ENCODE results near the gene FOXN1. TPM values are rescaled to one million over a fixed set of nuclear protein-coding genes. Genes with fewer than 3 reads are reported as not detected.

The FOXN1 gene
- 0.11 TPM in 1 of 2 replicates, not detected in the other for total RNA-seq (2014; rRNA removed; shearing (Covaris generic))

DNA sequence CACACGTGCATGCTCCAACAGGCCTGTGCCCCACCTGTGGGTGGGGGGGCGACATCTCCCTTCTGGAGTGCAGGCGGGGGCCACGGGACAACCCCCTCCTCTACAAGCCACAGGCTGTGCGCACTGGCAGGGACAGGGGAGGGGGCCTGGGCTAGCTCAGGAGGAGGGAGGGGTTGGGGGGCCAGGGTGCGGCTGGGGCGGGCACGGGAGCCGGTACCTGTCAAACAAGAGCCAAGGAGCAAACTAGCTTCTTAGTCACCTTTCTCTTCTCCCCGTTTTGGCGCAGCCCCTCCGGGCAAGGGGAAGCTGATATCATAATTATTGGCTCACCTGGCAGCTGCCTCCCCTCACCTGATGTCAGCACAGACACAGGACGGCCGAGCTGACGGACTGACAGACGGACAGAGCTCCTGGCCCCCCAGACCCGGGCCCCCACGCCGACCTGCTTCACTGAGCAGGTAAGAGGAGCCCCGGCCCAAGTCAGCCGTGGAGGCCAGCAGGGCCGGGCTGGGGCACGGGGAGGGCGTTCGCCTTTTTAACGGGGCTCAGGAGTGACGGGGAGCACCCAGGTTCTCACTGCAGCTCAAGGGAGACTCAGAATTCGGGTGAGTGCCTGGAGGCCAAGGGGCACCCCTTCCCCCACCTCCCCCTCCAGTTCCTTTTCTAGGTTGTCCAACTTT lies at the start of gene FOXN1:
TSS of gene FOXN1 (plus strand) at position 363 of the 680 bp plus-strand sequence. CDS start 17,622 bp downstream, outside the sequence.

DNA sequence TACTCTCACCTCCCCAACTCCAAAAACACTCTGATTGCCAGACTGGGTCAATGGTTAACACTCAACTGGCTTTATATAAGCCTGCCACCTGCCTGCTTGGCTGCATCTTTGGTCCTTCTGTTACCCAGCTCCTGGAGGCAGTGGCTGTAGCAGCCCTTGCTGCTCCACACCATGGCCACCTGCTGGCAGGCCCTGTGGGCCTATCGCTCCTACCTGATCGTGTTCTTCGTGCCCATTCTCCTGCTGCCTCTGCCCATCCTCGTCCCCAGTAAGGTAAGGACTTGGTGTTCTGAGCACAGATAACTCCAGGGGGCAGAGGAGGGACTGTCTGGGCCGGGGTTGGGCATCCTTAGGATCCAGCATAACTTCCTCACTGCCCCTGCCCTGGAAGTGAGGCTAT lies 32.6 kb upstream of the FOXN1 start, which contains the start of gene SLC13A2:
TSS of gene SLC13A2 (plus strand) at position 103 of the 400 bp plus-strand sequence. CDS start at position 172, 69 bp downstream.

DNA sequence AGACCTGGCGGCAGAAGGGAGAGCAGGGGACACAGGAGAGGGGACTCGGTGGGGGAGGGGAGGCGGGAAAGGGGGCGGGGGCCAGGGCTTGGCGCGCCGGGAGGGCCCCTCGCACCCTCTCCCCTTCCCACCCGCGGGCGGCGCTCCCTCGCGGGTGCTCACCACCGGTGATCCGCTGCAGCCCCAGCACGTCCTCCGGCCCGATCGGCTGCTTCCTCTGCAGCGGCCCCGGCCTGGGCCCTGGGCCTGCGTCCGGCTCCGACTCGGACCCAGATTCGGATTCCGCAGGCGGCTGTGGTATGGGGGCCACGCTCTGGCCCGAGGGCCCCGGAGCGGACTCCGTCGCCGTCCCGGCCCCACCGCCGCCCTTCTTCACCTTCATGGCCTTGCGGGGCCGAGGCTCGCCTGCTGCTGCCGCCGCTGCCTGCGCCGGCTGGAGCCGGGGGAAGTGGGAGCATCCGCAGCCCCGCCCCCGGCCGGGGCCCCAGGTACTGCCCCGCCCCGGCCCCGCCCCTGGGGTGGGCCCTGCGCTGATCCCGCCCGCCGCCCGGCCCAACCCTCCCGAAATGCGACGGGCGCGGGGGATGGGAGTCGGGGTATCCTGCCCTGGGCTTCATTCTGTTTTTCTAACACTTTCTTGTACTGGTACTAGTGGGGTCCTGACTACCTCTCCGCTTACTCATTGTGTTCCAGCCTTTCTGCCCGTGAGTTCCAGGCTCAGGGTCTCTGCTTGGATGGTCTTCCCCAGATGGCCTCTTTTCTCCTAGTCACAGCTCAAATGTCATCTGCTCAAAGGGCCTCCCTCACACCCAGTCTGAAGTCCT lies 46.2 kb downstream of the FOXN1 start, which contains the start of gene UNC119:
TSS of gene UNC119 (minus strand) at position 449 of the 824 bp plus-strand sequence. CDS start at position 382, 67 bp downstream.

DNA sequence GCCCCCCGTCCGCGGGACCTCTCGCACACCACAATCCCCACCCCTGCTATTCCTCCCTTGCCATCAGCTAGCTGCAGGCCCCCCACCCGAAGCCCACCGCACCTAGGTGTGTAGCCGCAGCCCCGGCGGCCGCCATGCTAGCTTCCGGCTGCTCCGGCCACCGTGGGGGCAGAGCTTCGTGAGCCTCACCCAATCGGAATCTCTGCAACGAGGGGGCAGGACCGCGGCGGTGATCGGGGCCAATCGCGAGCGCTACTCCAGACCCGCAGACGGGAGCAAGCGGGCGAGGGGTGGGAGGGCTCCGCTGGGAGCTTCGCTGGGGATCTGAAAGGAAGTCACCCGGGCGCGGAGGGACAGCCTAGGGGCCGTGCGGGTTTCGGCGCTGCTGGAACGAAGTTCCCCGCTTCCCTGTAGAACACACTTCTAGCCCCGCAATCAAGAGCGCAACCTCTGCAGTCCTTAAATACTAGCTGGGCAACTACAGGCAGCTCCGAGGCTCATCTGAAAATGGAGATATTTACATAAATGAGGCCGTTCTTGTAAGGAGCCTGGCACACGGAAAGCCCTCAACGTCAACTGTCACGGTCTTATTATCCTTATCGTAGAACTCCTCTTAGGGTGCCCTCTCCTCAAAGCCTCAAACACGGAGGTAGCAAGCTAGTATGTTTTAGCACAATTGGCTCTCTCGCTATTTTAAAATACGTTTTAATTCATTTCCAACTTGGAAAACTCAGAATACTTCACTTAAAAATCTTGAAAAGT lies 65.4 kb downstream of the FOXN1 start, which contains the start of gene PIGS:
TSS of gene PIGS (minus strand) at position 164 of the 762 bp plus-strand sequence. CDS start at position 136, 28 bp downstream.

GRCh38 chr17:28576758-28577465 lies 70.8 kb downstream of the FOXN1 start, which contains the start of gene ALDOC:
Gene ALDOC, minus strand, starts transcription at chr17:28576895. Its CDS starts 1,363 bp downstream, at chr17:28575532.

Other genes starting within 250 kb of the FOXN1 start
- gene TMEM97, start 187.1 kb upstream of the FOXN1 start, total RNA-seq (2014; rRNA removed; shearing (Covaris generic)): 27.4 and 33.0 TPM in 2 replicates
- gene IFT20, start 170.9 kb upstream of the FOXN1 start, total RNA-seq (2014; rRNA removed; shearing (Covaris generic)): 48.9 and 57.9 TPM in 2 replicates
- 55.1 and 57.3 TPM in 2 replicates for gene TNFAIP1, start 170.6 kb upstream of the FOXN1 start, total RNA-seq (2014; rRNA removed; shearing (Covaris generic))
- 156 and 173 TPM in 2 replicates for gene POLDIP2, start 148.8 kb upstream of the FOXN1 start, total RNA-seq (2014; rRNA removed; shearing (Covaris generic))
- gene SEBOX, start 141.1 kb upstream of the FOXN1 start, total RNA-seq (2014; rRNA removed; shearing (Covaris generic)): not detected in 2 replicates
- 0.05 TPM in 1 of 2 replicates, not detected in the other for gene VTN, start 136.0 kb upstream of the FOXN1 start, total RNA-seq (2014; rRNA removed; shearing (Covaris generic))
- 10.8 and 13.0 TPM in 2 replicates for gene SARM1, start 134.7 kb upstream of the FOXN1 start, total RNA-seq (2014; rRNA removed; shearing (Covaris generic))
- gene SLC46A1, start 100.1 kb upstream of the FOXN1 start, total RNA-seq (2014; rRNA removed; shearing (Covaris generic)): 6.2 and 9.2 TPM in 2 replicates
- not detected in 2 replicates for gene SLC13A2, start 32.7 kb upstream of the FOXN1 start, total RNA-seq (2014; rRNA removed; shearing (Covaris generic))
- gene UNC119, start 46.3 kb downstream of the FOXN1 start, total RNA-seq (2014; rRNA removed; shearing (Covaris generic)): 41.9 and 42.8 TPM in 2 replicates
- gene PIGS, start 65.2 kb downstream of the FOXN1 start, total RNA-seq (2014; rRNA removed; shearing (Covaris generic)): 64.5 and 79.7 TPM in 2 replicates
- gene ALDOC, start 70.5 kb downstream of the FOXN1 start, total RNA-seq (2014; rRNA removed; shearing (Covaris generic)): 116 and 133 TPM in 2 replicates
- gene SPAG5, start 92.7 kb downstream of the FOXN1 start, total RNA-seq (2014; rRNA removed; shearing (Covaris generic)): 97.4 and 108 TPM in 2 replicates
- 6.3 and 7.8 TPM in 2 replicates for gene RSKR, start 107.8 kb downstream of the FOXN1 start, total RNA-seq (2014; rRNA removed; shearing (Covaris generic))
- 114 and 124 TPM in 2 replicates for gene BLTP2, start 138.8 kb downstream of the FOXN1 start, total RNA-seq (2014; rRNA removed; shearing (Covaris generic))
- gene SDF2, start 155.6 kb downstream of the FOXN1 start, total RNA-seq (2014; rRNA removed; shearing (Covaris generic)): 44.1 and 50.7 TPM in 2 replicates
- gene SUPT6H, start 155.9 kb downstream of the FOXN1 start, total RNA-seq (2014; rRNA removed; shearing (Covaris generic)): 61.7 and 66.9 TPM in 2 replicates
- gene PROCA1, start 205.5 kb downstream of the FOXN1 start, total RNA-seq (2014; rRNA removed; shearing (Covaris generic)): 7.3 and 10.3 TPM in 2 replicates
- gene RAB34, start 211.5 kb downstream of the FOXN1 start, total RNA-seq (2014; rRNA removed; shearing (Covaris generic)): 217 and 273 TPM in 2 replicates
- 965 and 1,132 TPM in 2 replicates for gene RPL23A, start 213.6 kb downstream of the FOXN1 start, total RNA-seq (2014; rRNA removed; shearing (Covaris generic))
- 16.1 and 18.9 TPM in 2 replicates for gene TLCD1, start 219.9 kb downstream of the FOXN1 start, total RNA-seq (2014; rRNA removed; shearing (Covaris generic))
- gene NEK8, start 222.4 kb downstream of the FOXN1 start, total RNA-seq (2014; rRNA removed; shearing (Covaris generic)): 2.7 and 3.1 TPM in 2 replicates
- 91.1 and 92.0 TPM in 2 replicates for gene TRAF4, start 237.7 kb downstream of the FOXN1 start, total RNA-seq (2014; rRNA removed; shearing (Covaris generic))